ENCODE data around the gene FUT7. TPM values are rescaled to one million over a fixed set of nuclear protein-coding genes. Genes with fewer than 3 reads are reported as not detected.

FUT7 gene
- total and polyA plus RNA-seq, 2 of the 13 experiments (the other 11 are each of a cell fraction or from before 2014, with no cell fraction given): 0.05 TPM; not detected in 1

- TF ChIP-seq, protein P1, sequence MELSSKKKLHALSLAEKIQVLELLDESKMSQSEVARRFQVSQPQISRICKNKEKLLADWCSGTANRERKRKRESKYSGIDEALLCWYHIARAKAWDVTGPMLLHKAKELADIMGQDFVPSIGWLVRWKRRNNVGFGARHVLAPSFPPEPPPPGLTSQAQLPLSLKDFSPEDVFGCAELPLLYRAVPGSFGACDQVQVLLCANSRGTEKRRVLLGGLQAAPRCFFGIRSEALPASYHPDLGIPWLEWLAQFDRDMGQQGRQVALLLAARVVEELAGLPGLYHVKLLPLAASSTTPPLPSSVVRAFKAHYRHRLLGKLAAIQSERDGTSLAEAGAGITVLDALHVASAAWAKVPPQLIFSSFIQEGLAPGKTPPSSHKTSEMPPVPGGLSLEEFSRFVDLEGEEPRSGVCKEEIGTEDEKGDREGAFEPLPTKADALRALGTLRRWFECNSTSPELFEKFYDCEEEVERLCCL (CRISPR knock-in tag; IDR thresholded peaks at IDR 0.05; ENCODE audit: borderline replicate concordance): no peak
- TF ChIP-seq ZFP37 (CRISPR knock-in tag; IDR thresholded peaks at IDR 0.05; ENCODE audit: borderline replicate concordance): peak; percentile 93; the same call in 1 of the 2 replicates
- TF ChIP-seq ZBTB1 (CRISPR knock-in tag; IDR thresholded peaks at IDR 0.05; ENCODE audit: borderline replicate concordance): peak; percentile 55; the same call in 1 of the 2 replicates
- no peak; the same call in 1 of the 2 replicates for TF ChIP-seq HOXD1 (CRISPR knock-in tag; IDR thresholded peaks at IDR 0.05)
- TF ChIP-seq, protein P2, sequence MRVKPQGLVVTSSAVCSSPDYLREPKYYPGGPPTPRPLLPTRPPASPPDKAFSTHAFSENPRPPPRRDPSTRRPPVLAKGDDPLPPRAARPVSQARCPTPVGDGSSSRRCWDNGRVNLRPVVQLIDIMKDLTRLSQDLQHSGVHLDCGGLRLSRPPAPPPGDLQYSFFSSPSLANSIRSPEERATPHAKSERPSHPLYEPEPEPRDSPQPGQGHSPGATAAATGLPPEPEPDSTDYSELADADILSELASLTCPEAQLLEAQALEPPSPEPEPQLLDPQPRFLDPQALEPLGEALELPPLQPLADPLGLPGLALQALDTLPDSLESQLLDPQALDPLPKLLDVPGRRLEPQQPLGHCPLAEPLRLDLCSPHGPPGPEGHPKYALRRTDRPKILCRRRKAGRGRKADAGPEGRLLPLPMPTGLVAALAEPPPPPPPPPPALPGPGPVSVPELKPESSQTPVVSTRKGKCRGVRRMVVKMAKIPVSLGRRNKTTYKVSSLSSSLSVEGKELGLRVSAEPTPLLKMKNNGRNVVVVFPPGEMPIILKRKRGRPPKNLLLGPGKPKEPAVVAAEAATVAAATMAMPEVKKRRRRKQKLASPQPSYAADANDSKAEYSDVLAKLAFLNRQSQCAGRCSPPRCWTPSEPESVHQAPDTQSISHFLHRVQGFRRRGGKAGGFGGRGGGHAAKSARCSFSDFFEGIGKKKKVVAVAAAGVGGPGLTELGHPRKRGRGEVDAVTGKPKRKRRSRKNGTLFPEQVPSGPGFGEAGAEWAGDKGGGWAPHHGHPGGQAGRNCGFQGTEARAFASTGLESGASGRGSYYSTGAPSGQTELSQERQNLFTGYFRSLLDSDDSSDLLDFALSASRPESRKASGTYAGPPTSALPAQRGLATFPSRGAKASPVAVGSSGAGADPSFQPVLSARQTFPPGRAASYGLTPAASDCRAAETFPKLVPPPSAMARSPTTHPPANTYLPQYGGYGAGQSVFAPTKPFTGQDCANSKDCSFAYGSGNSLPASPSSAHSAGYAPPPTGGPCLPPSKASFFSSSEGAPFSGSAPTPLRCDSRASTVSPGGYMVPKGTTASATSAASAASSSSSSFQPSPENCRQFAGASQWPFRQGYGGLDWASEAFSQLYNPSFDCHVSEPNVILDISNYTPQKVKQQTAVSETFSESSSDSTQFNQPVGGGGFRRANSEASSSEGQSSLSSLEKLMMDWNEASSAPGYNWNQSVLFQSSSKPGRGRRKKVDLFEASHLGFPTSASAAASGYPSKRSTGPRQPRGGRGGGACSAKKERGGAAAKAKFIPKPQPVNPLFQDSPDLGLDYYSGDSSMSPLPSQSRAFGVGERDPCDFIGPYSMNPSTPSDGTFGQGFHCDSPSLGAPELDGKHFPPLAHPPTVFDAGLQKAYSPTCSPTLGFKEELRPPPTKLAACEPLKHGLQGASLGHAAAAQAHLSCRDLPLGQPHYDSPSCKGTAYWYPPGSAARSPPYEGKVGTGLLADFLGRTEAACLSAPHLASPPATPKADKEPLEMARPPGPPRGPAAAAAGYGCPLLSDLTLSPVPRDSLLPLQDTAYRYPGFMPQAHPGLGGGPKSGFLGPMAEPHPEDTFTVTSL (CRISPR knock-in tag; IDR thresholded peaks at IDR 0.05; ENCODE audit: borderline replicate concordance): no peak
- no peak for TF ChIP-seq ZNF775 (CRISPR knock-in tag; IDR thresholded peaks at IDR 0.05; ENCODE audit: borderline replicate concordance)
- peak; percentile 34; the same call in 1 of the 2 replicates for TF ChIP-seq ZNF616 (CRISPR knock-in tag; IDR thresholded peaks at IDR 0.05; ENCODE audit: low read depth)
- TF ChIP-seq HOXA7 (CRISPR knock-in tag; IDR thresholded peaks at IDR 0.05): no peak
- TF ChIP-seq ZNF414 (CRISPR knock-in tag; IDR thresholded peaks at IDR 0.05): peak; percentile 49; the same call in 1 of the 2 replicates
- TF ChIP-seq FOXP4 (CRISPR knock-in tag; IDR thresholded peaks at IDR 0.05): peak; percentile 42; the same call in 1 of the 2 replicates
- 0 out of 2 replicates have a peak, but pooled peaks have one; percentile 58 for TF ChIP-seq ATF6 (CRISPR knock-in tag; conservative IDR thresholded peaks at IDR 0.05)
- peak; percentile 60; the same call in 1 of the 2 replicates for TF ChIP-seq EEA1 (CRISPR knock-in tag; IDR thresholded peaks at IDR 0.05; ENCODE audit: borderline replicate concordance)
- TF ChIP-seq NFYC (CRISPR knock-in tag; IDR thresholded peaks at IDR 0.05): 0 out of 2 replicates have a peak, but pooled peaks have one; percentile 20
- no peak for TF ChIP-seq ZNF333 (CRISPR knock-in tag; IDR thresholded peaks at IDR 0.05; ENCODE audit: borderline replicate concordance)
- TF ChIP-seq, protein P3, sequence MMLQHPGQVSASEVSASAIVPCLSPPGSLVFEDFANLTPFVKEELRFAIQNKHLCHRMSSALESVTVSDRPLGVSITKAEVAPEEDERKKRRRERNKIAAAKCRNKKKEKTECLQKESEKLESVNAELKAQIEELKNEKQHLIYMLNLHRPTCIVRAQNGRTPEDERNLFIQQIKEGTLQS (CRISPR knock-in tag; IDR thresholded peaks at IDR 0.05): peak; percentile 49; the same call in 1 of the 2 replicates
Observed at GRCh38 chr9:137046088-137046787, 14.3 kb upstream of the FUT7 start, which contains the start of gene NPDC1 (continued).
